Epithelial cell of esophagus (primary cell): ENCODE data around the gene OXTR.

Experiments used
- DNase-seq: peaks from one replicate; pipeline ENCODE4 v3.0.0; 2010; ENCODE audit warnings: low read depth
- H3K4me3 ChIP-seq: 2 replicates; pipeline ENCODE4 v1.5.1; 2011; ENCODE audit warnings: mild to moderate bottlenecking, low read length, control low read depth
- CTCF ChIP-seq: IDR thresholded peaks from 2 replicates; pipeline ENCODE4 v1.5.1; 2011; ENCODE audit warnings: low read depth, mild to moderate bottlenecking, low read length, control low read depth, inconsistent platforms; ENCODE audit not compliant: insufficient read depth; ENCODE audit errors: missing control alignments

OXTR gene

GRCh38 chr3:8705575-8705974 is 63.8 kb downstream of the OXTR start:
- no peak for DNase-seq
- no peak overlapping the region for H3K4me3 ChIP-seq
- TF ChIP-seq CTCF: no peak

- no peak for DNase-seq
Observed at GRCh38 chr3:8702560-8702959, 66.9 kb downstream of the OXTR start.

More at GRCh38 chr3:8702560-8702959, 66.9 kb downstream of the OXTR start:
- TF ChIP-seq CTCF: peak; percentile 28
- no peak overlapping the region for H3K4me3 ChIP-seq
